Stimulated activated CD4-positive, alpha-beta T cell treated with anti-CD3 and anti-CD28 coated beads, Interleukin-4, amount 100 ng/mL, for 48 hours (primary cell): Measurements from ENCODE around the gene FSTL4.

Experiments
- DNase-seq, 2 donors: peaks; one replicate each; pipeline ENCODE4 v3.0.0-alpha.2; 2020; ENCODE audit warnings: low read depth in 2 of 2

FSTL4 gene

GRCh38 chr5:133265257-133265656 lies 347.1 kb downstream of the FSTL4 start:
- DNase-seq, result no peak

- DNase-seq, result no peak
Measured at GRCh38 chr5:133262690-133263089, 349.7 kb downstream of the FSTL4 start.

DNA sequence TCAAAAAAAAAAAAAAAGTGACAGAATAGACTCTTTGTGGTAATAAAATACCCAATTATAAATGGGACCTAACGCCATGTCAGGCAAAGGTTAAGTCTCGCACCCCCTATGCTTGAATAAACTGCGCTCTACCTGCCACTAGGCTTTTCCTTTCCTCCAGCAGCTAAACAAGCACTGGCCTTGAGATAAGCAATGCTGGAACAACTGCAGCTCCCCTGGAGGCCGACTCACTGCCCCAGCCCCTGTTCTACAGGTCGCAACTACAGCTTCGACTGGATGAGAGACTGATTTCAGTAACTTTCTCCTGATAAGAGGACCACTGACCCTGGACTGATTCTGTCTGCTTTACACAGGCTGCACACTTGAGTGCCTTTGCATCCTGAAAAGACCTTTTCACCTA lies 350.3 kb downstream of the FSTL4 start:
- no peak for DNase-seq

GRCh38 chr5:133260715-133261114 lies 351.6 kb downstream of the FSTL4 start:
- no peak for DNase-seq

- no peak for DNase-seq
Measured at GRCh38 chr5:133259199-133259997, 352.9 kb downstream of the FSTL4 start.

GRCh38 chr5:133257977-133258376 lies 354.4 kb downstream of the FSTL4 start:
- no peak for DNase-seq

DNA sequence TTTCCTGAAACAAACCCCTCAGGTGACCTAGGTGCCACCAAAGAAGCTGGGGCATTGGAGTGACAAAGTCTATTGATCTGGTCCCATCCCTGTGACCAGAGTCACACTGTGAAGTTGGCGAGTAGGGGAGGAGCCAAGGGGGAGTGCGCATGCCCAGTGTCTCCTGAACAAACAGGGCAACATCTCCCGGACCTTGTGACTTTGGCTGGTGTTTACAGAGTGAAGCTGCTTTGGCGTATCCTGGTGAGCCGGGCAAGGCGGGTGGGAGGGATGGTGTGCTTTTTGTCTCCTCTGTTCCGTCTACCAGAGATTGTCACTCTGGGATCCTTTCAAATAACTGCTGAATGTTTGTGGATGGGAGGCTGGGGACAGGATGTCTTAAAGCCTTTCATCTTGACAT lies 356.1 kb downstream of the FSTL4 start:
- DNase-seq, result no peak

DNA sequence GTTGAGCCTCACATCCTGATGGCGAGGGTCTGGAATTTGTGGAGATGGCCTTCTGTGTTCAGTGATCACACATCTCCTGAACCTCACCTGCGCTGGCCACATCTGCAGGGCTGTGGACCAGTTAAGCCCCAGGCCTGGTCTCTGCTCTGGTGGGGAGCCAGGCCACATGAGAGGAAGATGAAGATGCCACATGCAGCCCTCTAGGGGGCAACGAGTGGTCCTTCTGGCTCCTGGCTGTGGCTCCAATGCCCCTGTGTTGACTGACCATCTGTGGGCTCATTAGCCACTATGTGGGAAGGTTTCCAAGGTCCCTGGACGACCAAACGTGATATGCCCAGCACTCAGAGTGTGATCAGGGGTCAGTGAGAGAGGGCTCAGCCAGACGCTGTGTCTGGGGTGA lies 357.5 kb downstream of the FSTL4 start:
- DNase-seq, result no peak

DNA sequence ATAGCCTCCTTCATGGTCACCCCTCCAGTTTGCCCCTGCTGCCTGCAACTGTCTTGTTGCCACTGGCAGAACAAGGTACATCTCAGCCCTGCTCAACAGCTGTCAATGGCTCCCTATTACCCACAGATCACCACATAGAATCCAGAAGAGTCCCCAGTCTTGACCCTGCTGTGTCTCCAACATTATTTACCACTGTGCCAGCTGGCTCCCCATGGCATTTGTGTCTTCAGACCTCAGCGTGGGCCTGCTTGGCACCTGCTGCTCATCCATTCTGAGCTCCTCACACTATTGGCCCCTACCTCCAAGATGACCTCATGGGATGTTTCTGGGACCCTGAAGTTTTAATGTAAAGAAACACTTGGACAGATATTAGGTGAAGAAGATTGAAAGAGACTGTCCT lies 358.7 kb downstream of the FSTL4 start:
- no peak for DNase-seq

DNA sequence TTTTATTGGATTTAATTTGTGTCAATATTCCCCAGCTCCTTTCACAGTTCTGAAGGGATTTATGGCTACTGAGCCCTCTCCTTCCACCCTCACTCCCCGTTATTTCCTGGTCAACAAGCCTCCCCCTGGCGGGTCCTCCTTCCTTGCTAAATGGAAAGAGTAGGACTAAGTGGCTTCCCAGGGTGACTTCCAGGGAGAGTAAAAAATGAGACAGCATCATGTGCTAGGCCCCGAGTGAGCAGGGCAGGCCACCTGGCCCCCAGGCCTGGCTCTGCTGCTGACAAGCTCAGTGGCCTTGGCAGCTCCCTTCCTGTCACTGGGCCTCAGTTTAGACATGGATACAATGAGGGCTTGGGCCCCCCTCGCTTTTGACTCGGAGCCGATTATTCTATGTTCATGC lies 359.3 kb downstream of the FSTL4 start:
- DNase-seq, result no peak

DNA sequence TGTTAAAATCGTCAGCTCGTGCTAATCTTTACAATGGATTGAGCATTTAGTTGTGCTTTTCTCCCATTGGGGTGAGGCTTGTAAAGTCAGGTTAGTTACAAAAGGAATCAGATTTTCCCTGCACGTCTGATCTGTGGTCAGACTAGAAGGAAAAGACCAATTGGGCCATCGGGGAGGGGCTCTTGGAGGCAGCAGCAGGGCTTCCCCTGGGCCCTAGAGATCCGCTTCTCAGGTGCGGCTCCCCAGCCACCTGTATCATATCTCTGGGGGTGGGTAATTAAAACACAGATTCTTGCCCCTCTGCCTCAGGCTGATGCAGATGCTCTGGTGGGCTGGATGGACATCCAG lies 360.2 kb downstream of the FSTL4 start:
- no peak for DNase-seq

DNA sequence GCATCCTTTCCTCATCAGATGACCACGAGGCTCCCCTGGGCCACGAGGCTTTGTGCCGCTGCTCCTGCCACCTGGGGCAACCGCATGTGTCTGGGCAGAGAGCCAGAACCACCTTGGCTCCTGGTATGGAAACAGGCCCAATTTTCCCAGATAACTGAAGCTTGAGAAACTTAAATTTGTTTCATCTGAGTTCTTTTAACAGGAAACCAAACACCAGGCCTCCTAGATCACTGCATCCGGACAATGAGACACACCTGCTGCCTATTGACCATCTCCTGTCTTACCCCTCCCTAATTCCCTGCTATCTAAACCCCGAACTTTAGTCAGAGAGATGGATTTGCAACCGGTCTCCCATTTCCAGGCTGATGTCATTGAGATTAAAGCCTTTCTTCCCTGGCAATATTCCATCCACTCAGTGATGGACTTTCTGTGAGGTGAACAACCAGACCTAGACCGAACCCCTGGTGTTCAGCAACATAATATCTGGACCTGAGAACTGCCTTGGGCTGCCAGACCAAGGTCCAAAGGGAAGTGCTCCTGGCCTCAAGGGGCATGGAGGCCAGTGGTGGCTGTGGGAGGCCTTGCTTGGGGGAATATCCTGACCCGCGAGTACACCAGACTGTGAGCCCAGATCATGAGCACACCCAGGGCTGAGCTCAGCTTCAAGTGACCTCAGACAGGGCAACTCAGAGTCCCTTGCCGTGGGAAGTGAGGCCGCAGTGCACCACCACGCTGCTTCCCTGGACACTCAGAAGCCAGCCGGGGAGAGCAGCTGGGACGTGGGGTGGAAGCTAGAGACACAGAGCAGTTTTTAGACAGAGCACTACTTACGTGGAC lies 360.8 kb downstream of the FSTL4 start:
- DNase-seq, result no peak

DNA sequence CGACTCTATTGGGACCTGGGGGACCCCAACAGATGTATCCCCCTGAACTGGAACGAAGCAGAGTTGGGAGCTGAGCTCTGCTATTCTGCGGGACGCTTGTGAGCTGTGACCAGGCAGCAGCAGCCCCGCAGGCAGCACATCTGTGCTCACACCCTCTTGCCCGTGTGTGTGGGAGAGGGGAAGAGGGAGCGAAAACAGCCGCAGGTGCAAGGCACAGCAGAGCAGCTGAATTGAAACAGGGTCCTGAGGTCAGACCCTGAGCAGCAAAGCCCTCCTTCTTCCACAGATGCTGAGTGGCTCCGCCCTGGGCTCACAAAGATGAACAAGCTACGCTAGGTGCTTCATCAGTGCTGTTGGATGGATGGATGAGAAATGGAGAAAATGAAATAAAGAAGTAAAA lies 361.8 kb downstream of the FSTL4 start:
- no peak for DNase-seq

DNA sequence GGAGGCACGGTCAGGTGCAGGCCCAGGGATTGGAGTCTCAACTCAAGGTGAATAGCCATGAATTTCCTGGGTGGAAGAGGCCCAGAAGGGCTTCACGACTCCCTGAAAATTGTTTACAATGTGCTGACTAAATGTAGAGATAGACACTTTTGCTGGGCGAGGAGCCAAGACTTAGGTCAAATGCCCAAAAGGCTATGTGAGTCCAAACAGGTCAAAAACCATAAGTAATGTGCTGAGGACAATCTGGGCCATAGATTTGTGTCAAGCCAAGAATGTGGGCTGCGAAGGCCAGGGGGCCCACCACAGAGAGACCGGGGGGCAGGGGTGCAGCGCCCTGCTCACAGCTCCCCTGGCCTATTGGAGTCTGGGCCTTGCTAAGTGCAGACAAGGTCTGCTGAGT lies 362.7 kb downstream of the FSTL4 start:
- no peak for DNase-seq

DNA sequence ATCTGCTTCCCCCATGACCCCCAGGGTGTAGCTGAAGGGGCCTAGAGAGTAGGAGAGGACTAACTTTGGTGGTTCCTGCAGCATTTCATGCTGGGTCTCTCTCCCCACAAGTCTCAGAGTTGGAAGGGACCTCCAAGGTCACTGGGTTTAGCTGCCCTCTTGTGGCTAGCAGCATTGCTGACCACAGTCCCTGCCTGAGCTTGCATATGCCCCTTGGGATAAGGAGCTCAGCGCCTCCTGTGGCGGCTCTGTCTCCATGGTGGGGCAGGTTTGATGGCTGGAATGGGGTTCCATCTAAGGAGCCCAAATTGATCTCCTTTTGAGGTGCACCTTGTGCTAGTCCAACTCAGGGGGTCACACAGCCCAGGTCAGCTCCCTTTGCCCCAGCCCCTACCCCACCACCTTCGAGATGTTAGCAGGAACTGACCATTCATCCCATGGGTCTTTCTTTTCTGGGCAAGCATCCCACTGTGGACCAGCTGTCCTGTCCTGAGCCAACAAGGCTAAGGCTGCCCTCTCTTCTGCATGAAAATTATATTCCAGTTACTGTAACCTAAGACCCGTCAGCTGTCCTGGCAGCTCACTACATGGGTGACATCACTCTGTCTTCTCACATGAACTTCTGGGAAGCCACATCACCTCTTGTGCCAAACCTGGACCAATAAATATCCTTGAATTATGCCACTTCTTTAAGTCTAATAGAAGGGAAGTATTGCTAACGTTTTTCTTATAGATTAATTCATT lies 364.3 kb downstream of the FSTL4 start:
- no peak for DNase-seq

DNA sequence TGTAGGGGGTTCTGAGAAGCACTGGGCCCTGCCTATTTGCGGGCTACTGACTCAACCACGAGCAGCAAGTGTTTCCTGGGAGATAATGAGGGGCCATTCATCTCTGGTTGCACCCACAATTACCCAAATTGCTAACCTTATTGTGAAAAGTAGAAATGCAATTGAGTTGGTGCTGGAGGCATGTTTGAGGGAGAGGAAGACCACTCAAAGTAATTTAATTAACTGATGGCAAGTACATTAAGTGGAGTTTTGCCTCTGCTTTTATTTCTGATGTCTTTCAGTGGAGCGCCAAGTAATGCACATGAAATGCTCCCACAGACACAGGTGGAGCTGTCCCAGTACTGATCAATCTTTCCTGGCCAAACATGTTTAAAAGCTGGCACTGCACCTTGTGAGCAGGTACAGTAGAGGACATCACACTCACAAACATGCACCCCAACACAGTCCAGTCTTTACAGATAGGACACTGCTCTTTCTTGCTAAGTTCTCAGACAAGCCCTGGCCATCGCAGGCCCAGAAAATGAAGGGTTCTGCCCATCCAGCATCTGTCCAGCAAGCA lies 365.1 kb downstream of the FSTL4 start:
- DNase-seq, result no peak

DNA sequence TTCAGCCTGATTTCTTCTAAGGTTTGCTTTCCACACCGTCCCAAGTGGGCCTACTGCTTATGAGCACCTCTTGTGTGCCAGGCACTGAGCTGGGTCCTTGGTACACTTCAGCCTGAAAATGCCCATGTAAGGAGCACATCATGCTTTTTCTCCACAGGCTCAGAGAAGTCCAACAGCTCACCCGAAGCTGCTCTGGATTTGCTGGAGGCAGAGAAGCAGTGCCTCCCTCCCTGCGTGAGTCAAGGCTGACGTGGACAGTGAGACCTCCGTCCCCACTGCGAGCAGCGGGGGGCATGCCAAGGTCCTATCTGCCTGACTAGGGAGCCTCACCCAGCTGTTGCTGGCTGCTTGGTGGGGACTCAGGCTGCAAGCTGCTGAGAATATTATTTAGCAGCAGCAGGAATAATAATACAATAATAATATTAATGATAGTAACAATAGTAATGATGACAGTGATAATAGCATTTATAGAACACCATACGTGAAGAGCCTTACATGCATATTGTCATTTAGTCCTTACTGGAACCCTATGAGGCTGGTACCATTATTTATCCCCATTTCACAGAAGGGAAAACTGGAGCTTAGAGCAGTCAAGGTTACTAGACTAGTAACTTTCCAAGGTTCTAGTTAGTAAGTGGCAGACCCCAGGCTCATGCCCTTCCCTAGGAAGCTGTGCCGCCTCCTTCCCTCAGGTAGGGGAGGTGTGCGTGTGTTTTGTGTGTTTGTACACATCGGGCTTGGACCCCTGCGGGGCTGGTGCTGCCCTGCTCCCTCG lies 365.8 kb downstream of the FSTL4 start:
- DNase-seq, result no peak

DNA sequence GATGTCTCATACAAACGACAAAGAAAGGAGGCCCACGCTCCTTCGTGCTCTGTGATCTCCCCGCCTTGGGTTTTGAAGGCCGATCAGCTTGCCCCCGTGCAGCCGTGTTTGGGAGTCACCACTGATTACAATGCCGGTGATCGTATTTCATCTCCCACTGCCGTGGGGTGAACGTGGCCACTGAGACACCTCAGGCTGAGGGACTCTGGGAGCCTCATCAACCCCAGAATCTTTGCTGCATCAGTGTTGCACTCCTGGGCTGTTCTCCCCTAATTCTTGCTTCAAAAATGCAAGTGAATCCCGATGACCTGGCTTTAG lies 366.3 kb downstream of the FSTL4 start:
- DNase-seq, result no peak

DNA sequence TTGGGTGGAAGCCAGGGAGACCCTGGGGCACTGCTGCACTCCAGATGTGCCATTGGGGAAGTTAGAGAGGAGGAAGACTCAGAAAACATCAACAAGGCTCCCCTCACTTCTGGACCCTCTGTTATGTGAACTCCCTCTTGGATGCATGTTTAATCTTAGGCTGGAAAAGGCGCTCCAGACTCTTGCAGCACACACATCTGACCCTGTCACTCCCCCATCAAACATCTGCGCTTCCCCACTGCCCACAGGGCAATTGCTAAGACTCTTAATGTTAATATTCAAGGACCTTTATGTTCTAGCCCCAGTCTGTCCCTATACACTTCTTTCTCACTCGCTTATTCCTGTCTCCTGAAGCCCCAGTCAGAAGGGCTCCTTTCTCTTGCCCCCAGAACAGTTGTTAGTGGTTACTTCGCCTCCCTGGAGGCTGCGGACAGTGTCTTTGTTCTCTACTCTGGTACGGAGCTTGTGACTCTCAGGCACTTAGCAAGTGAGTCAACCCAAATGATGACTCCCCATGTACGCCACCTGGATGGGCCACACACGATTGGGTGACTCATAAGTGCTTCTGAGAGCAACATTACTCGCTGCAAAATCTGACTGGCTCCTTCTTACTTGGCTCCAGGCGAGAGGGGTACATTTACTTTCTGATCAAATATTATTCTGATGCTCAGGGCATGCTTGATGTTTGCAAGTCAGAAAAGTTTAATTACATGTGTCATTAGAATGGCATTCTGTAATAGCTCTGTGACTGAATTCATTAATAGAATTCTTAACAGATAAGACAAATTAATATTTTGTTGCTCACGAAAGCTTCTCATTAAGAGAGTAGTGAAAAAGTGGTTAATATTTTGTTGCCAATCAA lies 366.9 kb downstream of the FSTL4 start:
- peak; percentile 20 to 28 for DNase-seq

- no peak for DNase-seq
Measured at GRCh38 chr5:133244242-133244641, 368.1 kb downstream of the FSTL4 start.

DNA sequence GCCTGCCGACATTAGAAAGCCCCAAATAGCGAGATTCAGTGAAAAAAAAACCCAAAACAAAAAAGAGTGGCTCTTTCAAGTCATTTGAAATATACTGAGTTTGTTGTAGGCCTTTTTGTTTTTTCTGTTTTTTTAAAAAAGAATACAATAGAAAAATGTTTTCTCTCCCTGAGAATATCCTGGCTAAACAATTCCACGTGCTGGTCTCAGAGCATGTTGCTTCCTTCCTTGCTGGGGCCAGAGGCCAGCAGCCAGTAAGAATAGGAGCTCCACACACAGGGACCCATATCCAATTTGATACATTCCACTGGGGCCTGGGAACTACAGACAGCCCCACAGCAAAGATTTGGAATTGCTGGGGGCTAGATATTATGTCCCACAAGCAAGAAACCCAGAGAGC lies 369.1 kb downstream of the FSTL4 start:
- no peak for DNase-seq
